Measurements from ENCODE around the gene LIX1L.

DNA sequence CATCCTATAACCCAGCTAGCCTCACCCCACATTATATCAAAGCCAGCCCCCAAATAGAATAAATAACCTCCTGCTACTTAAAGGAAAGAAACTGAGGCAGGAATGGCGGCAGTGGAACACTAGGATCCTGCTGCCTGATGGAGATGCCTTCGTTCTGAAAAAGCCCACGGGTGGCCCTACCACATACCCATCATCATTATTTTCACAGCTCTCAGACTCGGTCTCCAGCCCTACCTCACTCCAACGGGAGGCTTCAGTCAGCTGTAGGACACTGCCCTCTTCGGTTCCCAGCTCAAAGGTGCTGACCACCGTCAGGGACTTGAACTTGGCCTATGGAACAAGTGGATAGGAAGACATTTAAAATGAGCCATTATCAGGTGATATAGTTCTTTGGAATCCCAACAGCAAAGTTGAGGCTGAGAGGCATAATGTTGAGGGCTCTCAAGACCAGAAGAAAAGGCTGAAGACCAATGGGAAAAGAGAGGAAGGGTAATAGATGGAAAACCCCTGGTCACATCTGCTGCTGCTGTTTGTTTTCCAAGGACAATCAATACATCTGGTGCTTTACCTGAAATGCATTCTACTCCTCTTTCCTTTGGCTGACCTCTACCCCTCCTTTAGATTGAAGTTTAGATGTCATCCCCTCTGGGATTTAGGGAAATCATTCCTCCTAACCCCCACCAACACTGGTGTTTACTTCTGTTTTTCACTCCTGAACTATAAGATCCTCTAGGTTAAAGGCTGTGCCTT, 64.3 kb downstream of the LIX1L start:
- TF ChIP-seq TCF4 (CRISPR knock-in tag; IDR thresholded peaks at IDR 0.05; ENCODE audit: borderline replicate concordance), result no peak
- no peak for TF ChIP-seq ZNF70 (CRISPR knock-in tag; IDR thresholded peaks at IDR 0.05)
- no peak for TF ChIP-seq CREB5 (CRISPR knock-in tag; IDR thresholded peaks at IDR 0.05; ENCODE audit: low read depth)
- TF ChIP-seq ZNF8 (CRISPR knock-in tag; IDR thresholded peaks at IDR 0.05), result no peak
- TF ChIP-seq ARNTL (CRISPR knock-in tag; IDR thresholded peaks at IDR 0.05; ENCODE audit: borderline replicate concordance, low read depth), result no peak
- no peak for TF ChIP-seq ISL1 (CRISPR knock-in tag; IDR thresholded peaks at IDR 0.05)
- TF ChIP-seq BACH2 (CRISPR knock-in tag; IDR thresholded peaks at IDR 0.05; ENCODE audit: borderline replicate concordance), result no peak
- no peak for TF ChIP-seq PATZ1 (CRISPR knock-in tag; IDR thresholded peaks at IDR 0.05; ENCODE audit: borderline replicate concordance)
- no peak for TF ChIP-seq POU6F1 (CRISPR knock-in tag; IDR thresholded peaks at IDR 0.05; ENCODE audit: borderline replicate concordance, low read depth)
- no peak for TF ChIP-seq ESRRG (CRISPR knock-in tag; IDR thresholded peaks at IDR 0.05)
- TF ChIP-seq, protein P1, sequence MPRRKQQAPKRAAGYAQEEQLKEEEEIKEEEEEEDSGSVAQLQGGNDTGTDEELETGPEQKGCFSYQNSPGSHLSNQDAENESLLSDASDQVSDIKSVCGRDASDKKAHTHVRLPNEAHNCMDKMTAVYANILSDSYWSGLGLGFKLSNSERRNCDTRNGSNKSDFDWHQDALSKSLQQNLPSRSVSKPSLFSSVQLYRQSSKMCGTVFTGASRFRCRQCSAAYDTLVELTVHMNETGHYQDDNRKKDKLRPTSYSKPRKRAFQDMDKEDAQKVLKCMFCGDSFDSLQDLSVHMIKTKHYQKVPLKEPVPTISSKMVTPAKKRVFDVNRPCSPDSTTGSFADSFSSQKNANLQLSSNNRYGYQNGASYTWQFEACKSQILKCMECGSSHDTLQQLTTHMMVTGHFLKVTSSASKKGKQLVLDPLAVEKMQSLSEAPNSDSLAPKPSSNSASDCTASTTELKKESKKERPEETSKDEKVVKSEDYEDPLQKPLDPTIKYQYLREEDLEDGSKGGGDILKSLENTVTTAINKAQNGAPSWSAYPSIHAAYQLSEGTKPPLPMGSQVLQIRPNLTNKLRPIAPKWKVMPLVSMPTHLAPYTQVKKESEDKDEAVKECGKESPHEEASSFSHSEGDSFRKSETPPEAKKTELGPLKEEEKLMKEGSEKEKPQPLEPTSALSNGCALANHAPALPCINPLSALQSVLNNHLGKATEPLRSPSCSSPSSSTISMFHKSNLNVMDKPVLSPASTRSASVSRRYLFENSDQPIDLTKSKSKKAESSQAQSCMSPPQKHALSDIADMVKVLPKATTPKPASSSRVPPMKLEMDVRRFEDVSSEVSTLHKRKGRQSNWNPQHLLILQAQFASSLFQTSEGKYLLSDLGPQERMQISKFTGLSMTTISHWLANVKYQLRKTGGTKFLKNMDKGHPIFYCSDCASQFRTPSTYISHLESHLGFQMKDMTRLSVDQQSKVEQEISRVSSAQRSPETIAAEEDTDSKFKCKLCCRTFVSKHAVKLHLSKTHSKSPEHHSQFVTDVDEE (CRISPR knock-in tag; IDR thresholded peaks at IDR 0.05), result no peak

All from SK-N-SH treated with all-trans-retinoic acid at 6 μM for 48 hours (cell line).